Liver (tissue), 3 donors: ENCODE measurements around the gene VPS11.

Experiments
- CTCF ChIP-seq: fragments of 150-350 bp; IDR thresholded peaks from 2 replicates; pipeline ENCODE4 v1.5.1; 2017; ENCODE audit warnings: improper control_type of control experiment, low read depth, low read length; ENCODE audit not compliant: missing input control
- EGR1 ChIP-seq, 2 donors: IDR thresholded peaks; 2 replicates each; pipeline ENCODE4 v1.6.1; 2016 to 2018; ENCODE audit warnings: antibody characterized with exemption in 2 of 2, low read depth in 2 of 2
- GABPA ChIP-seq, 2 donors: IDR thresholded peaks in 1 of 2; conservative IDR thresholded peaks in 1 of 2; 2 replicates each; pipeline ENCODE4 v1.6.1; 2016; ENCODE audit warnings: antibody characterized with exemption in 2 of 2, mild to moderate bottlenecking in 1 of 2, moderate library complexity in 1 of 2
- MAX ChIP-seq: IDR thresholded peaks from 2 replicates; pipeline ENCODE4 v1.6.1; 2016; ENCODE audit warnings: antibody characterized with exemption
- RAD21 ChIP-seq, 2 donors: IDR thresholded peaks; 2 replicates each; pipeline ENCODE4 v1.6.1; 2016; ENCODE audit warnings: antibody characterized with exemption in 2 of 2, mild to moderate bottlenecking in 2 of 2
- REST ChIP-seq: IDR thresholded peaks from 2 replicates; pipeline ENCODE4 v1.6.1; 2016; ENCODE audit warnings: antibody characterized with exemption, mild to moderate bottlenecking
- SP1 ChIP-seq: IDR thresholded peaks from 2 replicates; pipeline ENCODE4 v1.6.1; 2018; ENCODE audit warnings: antibody characterized with exemption, mild to moderate bottlenecking
- TAF1 ChIP-seq: conservative IDR thresholded peaks from 2 replicates; pipeline ENCODE4 v1.6.1; 2016; ENCODE audit warnings: antibody characterized with exemption, mild to moderate bottlenecking
- YY1 ChIP-seq: IDR thresholded peaks from 2 replicates; pipeline ENCODE4 v1.6.1; 2016; ENCODE audit warnings: antibody characterized with exemption, mild to moderate bottlenecking
- ZBTB33 ChIP-seq: IDR thresholded peaks from 2 replicates; pipeline ENCODE4 v1.6.1; 2016; ENCODE audit warnings: antibody characterized with exemption
- donor health status: healthy.
- donor health status: healthy.

- TF ChIP-seq GABPA (IDR thresholded peaks at IDR 0.05 in 1 of 2, conservative IDR thresholded peaks at IDR 0.05 in 1 of 2) (no peak), REST (no peak), ZBTB33 (no peak), CTCF (no peak), EGR1 (IDR thresholded peaks at IDR 0.05; ENCODE audit: low read depth in 2 of 2) (no peak), RAD21 (IDR thresholded peaks at IDR 0.05) (no peak), TAF1 (no peak), MAX (no peak), YY1 (no peak), SP1 (no peak)
These were observed 28.7 kb upstream of the VPS11 start for GRCh38 chr11:119038884-119039283.
